Measurements from ENCODE around the gene CHST9. TPM values are rescaled to one million over a fixed set of nuclear protein-coding genes. Genes with fewer than 3 reads are reported as not detected.

CHST9 gene
- total and polyA plus RNA-seq, 2 of the 13 experiments (the other 11 are each of a cell fraction or from before 2014, with no cell fraction given) = 3.2 to 9.6 TPM

DNA sequence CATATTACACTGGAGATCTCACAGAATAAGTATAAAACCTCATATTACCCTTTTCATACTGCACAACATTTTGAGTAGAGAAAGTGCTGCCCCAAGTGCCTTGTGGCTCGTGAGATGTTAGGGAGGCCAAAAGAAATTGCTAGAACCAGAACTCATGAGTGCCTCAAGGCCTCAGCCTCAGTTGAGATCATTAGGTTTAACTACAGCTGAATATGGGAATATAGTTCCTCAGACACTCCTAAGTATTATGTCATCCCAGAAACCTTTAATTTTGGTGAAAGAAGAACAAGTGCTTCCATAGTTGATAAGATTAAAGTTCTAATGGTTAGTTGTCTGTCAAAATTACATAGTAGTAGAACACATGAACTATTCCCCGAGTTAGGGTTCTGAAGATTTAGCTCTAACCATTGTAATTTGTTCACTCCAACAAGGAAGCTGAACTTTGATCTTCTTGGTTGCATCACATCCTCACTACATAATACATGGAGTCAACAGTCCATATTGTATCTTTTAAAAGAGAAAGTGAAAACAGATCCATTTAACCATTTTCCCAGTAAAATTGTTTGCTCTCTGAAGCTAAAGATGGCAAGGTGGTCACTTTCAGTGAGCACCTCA is 310.0 kb downstream of the CHST9 start (continued):
- TF ChIP-seq, protein P1, sequence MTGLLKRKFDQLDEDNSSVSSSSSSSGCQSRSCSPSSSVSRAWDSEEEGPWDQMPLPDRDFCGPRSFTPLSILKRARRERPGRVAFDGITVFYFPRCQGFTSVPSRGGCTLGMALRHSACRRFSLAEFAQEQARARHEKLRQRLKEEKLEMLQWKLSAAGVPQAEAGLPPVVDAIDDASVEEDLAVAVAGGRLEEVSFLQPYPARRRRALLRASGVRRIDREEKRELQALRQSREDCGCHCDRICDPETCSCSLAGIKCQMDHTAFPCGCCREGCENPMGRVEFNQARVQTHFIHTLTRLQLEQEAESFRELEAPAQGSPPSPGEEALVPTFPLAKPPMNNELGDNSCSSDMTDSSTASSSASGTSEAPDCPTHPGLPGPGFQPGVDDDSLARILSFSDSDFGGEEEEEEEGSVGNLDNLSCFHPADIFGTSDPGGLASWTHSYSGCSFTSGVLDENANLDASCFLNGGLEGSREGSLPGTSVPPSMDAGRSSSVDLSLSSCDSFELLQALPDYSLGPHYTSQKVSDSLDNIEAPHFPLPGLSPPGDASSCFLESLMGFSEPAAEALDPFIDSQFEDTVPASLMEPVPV (CRISPR knock-in tag; IDR thresholded peaks at IDR 0.05) = no peak
- TF ChIP-seq ELF3 (CRISPR knock-in tag; IDR thresholded peaks at IDR 0.05) (peak; percentile 81), NBN (conservative IDR thresholded peaks at IDR 0.05) (no peak), ZNF7 (CRISPR knock-in tag; IDR thresholded peaks at IDR 0.05) (no peak), REL (CRISPR knock-in tag; conservative IDR thresholded peaks at IDR 0.05) (no peak), POLR2G (IDR thresholded peaks at IDR 0.05; ENCODE audit: low read depth, low read length) (no peak), ZNF281 (CRISPR knock-in tag; IDR thresholded peaks at IDR 0.05; ENCODE audit: borderline replicate concordance) (no peak), ZBTB1 (CRISPR knock-in tag; IDR thresholded peaks at IDR 0.05; ENCODE audit: borderline replicate concordance) (no peak), ZNF552 (CRISPR knock-in tag; IDR thresholded peaks at IDR 0.05; ENCODE audit: borderline replicate concordance) (no peak), HMG20A (CRISPR knock-in tag; IDR thresholded peaks at IDR 0.05; ENCODE audit: borderline replicate concordance) (peak; percentile 62; the same call in 1 of the 2 replicates), DMTF1 (CRISPR knock-in tag; IDR thresholded peaks at IDR 0.05) (no peak), BRD4 (CRISPR knock-in tag; IDR thresholded peaks at IDR 0.05) (no peak)
- TF ChIP-seq, protein P2, sequence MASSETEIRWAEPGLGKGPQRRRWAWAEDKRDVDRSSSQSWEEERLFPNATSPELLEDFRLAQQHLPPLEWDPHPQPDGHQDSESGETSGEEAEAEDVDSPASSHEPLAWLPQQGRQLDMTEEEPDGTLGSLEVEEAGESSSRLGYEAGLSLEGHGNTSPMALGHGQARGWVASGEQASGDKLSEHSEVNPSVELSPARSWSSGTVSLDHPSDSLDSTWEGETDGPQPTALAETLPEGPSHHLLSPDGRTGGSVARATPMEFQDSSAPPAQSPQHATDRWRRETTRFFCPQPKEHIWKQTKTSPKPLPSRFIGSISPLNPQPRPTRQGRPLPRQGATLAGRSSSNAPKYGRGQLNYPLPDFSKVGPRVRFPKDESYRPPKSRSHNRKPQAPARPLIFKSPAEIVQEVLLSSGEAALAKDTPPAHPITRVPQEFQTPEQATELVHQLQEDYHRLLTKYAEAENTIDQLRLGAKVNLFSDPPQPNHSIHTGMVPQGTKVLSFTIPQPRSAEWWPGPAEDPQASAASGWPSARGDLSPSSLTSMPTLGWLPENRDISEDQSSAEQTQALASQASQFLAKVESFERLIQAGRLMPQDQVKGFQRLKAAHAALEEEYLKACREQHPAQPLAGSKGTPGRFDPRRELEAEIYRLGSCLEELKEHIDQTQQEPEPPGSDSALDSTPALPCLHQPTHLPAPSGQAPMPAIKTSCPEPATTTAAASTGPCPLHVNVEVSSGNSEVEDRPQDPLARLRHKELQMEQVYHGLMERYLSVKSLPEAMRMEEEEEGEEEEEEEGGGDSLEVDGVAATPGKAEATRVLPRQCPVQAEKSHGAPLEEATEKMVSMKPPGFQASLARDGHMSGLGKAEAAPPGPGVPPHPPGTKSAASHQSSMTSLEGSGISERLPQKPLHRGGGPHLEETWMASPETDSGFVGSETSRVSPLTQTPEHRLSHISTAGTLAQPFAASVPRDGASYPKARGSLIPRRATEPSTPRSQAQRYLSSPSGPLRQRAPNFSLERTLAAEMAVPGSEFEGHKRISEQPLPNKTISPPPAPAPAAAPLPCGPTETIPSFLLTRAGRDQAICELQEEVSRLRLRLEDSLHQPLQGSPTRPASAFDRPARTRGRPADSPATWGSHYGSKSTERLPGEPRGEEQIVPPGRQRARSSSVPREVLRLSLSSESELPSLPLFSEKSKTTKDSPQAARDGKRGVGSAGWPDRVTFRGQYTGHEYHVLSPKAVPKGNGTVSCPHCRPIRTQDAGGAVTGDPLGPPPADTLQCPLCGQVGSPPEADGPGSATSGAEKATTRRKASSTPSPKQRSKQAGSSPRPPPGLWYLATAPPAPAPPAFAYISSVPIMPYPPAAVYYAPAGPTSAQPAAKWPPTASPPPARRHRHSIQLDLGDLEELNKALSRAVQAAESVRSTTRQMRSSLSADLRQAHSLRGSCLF (CRISPR knock-in tag; IDR thresholded peaks at IDR 0.05; ENCODE audit: borderline replicate concordance) = no peak
